Measurements from ENCODE around the gene FAM187B.

GRCh38 chr19:35224681-35225571, 3.6 kb downstream of the FAM187B start:
- TF ChIP-seq CTCF (IDR thresholded peaks at IDR 0.05; ENCODE audit: poor library complexity) (no peak), EZH2phosphoT487 (IDR thresholded peaks at IDR 0.05; ENCODE audit: low read depth, severe bottlenecking, unreplicated experiment) (no peak)

Measured in hepatocyte (in vitro differentiated cells).